Endothelial cell of hepatic sinusoid (primary cell): ENCODE measurements around the gene VHLL.

Experiments used
- in situ Hi-C: cut with HindIII; loops from 2 replicates; pipeline ENCODE4 v1.10.0; 2017; ENCODE audit warnings: low sequenced_read_pairs

The VHLL gene

DNA sequence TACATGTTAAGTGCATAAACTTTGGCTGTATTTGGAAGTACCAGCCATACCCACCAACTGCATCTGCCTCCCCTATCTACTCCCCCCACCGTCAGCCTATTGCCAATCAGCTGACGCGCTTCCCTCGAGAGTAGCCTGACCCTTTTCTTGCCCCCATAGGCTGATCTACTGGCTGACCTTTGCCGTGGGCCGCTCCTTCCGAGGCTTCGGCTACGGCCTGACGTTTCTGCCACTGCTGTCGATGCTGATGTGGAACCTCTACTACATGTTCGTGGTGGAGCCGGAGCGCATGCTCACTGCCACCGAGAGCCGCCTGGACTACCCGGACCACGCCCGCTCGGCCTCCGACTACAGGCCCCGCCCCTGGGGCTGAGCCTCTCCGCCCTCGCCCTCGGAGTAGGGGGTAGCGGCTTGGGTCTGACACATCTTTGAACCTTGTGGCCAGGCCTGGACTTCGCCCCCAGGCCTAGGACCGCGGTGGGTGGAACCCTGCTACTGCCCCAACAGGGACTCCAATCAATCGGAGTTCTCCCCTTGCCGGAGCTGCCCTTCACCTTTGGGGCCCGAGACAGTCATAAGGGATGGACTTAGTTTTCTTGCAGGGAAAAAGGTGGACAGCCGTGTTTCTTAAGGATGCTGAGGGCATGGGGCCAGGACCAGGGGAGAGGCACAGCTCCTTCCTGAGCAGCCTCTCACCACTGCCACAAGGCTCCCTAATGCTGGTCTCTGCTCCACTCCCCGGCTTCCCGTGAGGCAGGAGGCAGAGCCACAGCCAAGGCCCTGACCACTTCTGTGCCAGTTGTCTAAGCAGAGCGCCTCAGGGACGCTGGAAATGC is 7.7 kb downstream of the VHLL start:
- in situ Hi-C loops: no loop called here

DNA sequence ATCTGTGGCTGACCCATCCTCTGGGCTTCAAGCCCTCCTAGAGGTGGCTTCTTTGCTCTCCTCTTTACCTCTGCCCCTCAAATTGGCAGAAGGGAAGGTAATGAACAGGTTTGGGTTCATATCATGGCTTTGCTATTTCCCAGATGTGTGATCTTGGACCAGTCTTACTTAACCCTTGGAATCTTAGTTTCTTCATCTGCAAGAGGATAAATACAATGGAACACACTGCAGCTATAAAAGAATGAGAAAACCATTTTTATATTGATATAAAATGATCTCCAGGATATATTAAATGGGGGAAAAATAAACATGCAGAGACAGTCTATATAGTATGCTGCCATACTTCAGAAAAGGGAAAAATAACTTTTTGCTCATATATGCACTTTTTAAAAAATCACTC is 9.2 kb downstream of the VHLL start:
- in situ Hi-C loops: no loop called here

DNA sequence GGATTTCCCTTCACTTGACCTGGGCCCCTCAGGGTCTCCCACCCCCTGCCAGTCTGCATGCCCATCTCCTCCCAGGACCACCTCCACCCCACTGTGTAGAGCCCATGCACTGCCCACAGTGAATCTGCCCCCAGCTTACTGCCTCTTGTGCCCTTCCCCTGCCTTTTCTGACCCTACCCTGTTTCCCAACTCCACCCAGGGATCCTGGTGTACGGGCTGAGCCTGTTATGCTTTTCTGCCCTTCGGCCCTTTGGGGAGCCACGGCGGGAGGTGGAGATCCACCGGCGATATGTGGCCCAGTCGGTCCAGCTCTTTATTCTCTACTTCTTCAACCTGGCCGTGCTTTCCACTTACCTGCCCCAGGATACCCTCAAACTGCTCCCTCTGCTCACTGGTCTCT is 13.0 kb downstream of the VHLL start:
- in situ Hi-C loops: no loop called here

DNA sequence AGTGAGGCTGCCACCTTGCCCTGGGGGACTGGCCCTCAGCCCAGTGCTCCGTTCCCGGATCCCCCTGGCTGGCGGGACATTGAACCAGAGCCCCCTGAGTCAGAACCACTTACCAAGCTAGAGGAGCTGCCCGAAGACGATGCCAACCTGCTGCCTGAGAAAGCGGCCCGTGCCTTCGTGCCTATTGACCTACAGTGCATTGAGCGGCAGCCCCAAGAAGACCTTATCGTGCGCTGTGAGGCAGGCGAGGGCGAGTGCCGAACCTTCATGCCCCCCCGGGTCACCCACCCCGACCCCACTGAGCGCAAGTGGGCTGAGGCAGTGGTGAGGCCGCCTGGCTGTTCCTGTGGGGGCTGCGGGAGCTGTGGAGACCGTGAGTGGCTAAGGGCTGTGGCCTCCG is 13.7 kb downstream of the VHLL start:
- in situ Hi-C loops: no loop called here

DNA sequence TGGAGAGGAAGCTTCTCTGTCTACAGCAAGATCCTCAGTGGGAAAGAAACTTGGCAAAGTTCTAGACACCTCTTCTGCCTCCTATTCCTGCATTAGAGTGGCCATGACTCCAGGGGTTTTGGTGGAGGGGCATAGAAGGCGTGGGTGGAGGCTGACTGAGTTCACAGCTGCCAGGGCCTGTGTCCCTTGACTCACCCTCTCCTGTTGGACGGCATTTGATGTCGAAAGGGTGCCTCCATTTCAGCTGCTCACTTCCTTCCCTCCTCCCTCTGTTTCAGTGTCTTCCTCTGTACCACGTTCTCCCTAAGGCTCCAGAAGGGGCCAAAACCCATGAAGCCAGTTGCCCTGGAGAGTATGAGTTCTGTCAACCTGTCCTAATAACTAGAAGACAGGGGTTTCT is 14.3 kb downstream of the VHLL start:
- in situ Hi-C loops: loop anchor here (5.0 kb wide), 1 partner anchor 88 kb away; no protein-coding TSS in a partner anchor

DNA sequence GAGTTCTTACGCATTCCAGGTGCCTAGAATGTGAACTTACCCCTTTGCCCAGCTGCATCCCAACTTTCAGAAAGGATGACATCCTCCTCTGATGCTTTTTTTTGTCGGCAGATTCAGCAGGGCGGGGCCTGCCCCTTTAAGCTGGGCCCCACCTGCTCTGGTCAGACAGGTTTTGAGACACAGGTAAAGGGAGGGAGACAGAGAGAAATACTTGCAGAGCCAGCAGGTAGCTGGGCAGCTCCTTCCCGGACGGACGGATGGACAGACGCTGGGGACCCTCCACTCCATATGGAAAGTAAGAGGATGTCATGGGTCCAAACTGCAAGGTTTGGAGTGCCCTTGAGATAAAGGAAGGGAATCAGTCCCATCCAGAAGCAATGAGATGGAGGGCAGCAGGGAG is 15.0 kb downstream of the VHLL start, which contains the start of gene TMEM79:
Gene TMEM79, plus strand, starts transcription at position 214 of the 400 bp plus-strand sequence. CDS start 902 bp downstream, outside the sequence.
- in situ Hi-C loops: loop anchor here (5.0 kb wide), 1 partner anchor 88 kb away; no protein-coding TSS in a partner anchor

DNA sequence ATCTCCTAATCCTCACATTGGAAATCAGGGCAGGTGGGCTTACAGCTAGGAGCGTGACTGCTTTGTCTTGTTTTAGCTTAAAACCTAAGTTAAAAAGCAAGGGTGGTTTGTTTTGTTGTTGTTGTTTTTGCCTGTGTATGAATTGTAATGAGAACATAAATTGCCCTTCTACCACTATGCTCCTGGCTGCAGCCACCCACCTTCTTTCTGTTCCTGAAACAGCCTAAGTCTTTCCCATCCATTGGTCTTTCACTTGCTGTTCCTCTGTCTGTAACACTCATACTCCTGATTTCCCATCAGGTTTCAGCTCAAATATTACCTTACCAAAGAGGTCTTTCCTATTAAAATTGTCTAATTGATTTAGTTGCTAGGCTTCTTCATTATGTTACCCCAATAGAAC is 15.6 kb downstream of the VHLL start:
- in situ Hi-C loops: loop anchor here (5.0 kb wide), 1 partner anchor 89 kb away; no protein-coding TSS in a partner anchor

DNA sequence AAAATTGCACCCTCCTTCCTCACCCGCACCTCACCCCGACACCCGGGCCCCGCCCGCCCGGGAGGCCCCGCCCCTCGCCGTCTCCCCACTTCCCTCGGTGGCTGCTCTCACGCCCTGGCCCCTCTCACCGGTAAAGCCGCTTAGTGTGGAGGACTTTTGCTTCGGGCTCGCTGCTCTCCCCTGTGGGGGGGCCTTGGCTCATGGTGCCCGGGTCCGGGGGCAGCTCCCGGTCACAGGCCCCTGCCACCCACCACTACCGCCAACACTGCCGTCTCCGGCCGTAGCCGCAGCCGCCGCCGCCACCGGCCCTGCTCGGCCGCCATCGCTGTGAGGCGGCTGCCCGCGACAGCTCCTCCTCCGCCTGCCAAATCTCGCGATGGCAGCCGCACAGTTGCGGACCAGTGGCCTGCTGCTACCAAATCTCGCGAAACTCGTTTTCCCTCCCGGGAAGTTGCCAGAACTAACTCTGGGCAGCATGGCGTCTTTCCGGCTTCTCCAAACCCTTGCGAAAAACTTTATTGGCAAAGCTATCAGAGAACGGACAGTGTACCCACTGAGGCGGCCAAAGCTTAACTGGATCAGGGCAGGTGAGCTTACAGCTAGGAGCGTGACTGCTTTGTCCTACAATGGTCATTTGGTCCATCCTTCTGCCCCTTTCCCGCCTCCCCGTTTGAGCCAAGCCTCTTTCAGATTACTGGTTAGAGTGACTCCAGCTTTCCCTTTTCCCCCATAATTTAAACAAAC is 16.5 kb downstream of the VHLL start, which contains the start of gene SMG5:
Gene SMG5, minus strand, starts transcription at position 347 of the 744 bp plus-strand sequence. Its CDS starts 145 bp downstream, at position 202.
- in situ Hi-C loops: loop anchor here (5.0 kb wide), 1 partner anchor 90 kb away; no protein-coding TSS in a partner anchor

DNA sequence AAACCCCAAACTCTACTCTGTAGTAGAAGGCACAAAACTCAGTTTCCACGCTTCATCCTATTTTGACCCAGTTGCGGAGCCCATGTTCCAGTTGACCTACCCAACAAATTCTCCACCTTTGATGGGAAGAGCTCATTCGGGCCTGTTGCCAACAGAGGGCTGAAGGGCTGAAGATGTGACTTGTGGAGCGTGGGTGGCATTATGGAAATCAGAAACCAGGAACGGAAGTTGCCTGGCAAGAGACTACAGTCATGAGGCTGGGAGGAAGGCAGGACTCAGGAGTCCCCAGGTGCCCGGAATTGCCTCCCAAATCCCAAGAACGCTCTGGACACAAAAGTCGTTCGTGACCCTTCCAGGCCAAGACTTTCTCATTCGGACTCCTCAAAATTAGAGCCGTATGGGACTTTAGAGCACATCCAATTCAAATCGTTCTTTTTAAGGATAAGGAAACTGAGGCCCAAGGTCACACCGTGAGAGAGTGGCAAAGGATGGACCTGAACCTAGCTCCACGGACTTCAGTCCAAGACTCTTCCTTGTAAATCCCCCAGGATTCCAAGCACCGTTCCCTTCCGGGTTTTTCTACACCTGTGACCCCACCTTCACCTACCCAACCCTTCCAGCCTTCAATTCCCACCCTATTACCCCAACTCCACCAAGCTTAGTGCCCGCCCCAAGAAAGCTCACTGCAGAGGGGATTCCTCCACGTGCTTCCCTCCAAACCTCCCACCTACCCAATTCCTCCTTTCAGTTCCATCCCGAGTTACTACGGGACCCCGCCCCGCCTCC is 17.2 kb downstream of the VHLL start:
- in situ Hi-C loops: loop anchor here (5.0 kb wide), 1 partner anchor 90 kb away; no protein-coding TSS in a partner anchor

DNA sequence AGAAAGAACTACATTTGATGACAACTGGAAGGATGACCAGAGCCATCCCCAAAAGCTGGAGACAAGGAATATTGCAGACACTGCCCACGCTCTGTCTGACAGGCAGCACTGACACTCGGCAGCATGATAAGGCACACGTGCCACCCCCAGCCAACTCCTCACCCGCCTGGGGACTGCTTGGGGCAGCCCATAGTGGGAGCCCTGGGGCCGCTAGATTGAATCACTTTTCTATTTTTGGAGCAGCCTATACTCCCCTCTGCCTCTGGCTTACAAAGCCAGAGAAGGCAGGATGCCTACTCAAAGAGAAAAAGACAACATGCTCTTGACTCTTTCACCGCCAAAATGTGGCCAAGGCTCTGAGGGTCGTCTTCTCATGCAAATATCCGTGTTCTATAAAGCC is 17.8 kb downstream of the VHLL start:
- in situ Hi-C loops: loop anchor here (5.0 kb wide), 1 partner anchor 91 kb away; no protein-coding TSS in a partner anchor

DNA sequence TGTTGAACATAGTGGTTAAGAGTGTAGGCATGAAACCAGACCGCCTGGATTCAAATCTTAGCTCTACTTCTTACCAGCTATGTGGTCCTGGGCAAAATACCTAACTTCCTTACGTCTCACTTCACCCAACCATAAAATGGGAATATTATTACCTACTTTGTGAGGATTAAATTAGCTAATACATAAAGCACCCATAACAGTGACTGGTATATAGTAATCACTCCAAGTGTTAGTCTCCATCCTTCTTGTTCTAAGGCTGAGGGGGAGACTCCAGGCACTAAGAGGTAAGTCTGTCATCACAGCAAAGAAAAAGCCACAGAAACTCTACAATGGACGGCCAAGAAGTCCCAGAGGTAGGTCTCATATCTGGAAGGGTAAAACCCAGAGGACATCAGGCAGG is 19.3 kb downstream of the VHLL start:
- in situ Hi-C loops: loop anchor here (5.0 kb wide), 1 partner anchor 92 kb away; no protein-coding TSS in a partner anchor

DNA sequence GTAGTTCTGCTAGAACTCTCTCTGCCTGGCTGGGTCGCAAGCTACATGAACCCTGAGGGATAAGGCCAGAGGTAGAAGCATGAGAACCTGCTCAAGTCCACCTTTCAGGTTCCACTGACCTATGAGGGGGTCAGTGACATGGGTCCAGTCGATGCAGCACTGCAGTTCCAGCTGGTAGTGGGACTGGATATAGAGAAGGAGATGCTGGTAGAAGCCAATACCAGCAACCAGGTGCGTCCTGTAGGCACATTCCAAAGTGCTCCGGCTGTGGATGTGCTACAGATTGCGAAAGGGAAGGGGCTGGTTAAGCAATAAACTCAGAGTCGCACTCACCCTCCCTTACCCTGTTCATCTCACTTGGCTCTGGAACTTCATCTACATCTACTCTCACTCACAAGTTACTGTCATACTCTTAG is 22.1 kb downstream of the VHLL start:
- in situ Hi-C loops: no loop called here

DNA sequence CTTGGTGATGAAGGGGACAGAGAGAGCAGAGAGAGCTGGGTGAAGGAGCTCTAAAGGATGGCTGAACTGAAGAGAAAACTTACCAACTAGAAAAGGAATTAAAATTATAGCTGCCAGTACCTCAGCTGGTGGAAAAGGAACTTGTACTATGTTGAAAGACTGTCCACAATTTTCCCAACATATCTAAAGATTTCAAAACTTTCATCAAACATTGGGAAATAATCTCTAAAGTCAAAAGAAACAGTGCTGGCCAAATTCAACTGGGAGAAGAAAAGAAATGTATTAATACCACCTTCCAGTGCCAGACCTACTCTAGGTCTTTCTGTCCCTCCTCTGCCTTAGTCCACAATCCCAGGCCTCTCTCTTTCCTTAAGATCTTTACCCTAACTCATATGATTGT is 22.6 kb downstream of the VHLL start:
- in situ Hi-C loops: no loop called here

DNA sequence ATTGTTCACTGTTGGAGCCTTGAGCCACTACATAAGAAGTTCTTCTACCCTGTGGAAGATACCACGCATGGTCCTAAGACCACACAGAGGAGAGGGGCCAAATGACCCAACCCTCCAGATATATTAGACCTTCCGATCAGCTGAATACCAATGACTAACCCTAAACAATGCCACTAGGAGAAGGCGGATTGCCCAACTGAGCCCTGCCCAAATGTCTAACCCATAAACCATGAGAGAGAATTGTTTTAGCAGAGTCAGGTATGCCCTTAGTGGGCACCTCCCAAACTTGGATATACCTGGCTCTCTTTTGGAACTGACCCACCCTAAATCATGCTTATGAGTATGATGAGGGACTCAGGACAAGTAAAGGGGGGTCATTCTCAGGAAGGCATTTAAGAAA is 28.8 kb downstream of the VHLL start:
- in situ Hi-C loops: no loop called here

DNA sequence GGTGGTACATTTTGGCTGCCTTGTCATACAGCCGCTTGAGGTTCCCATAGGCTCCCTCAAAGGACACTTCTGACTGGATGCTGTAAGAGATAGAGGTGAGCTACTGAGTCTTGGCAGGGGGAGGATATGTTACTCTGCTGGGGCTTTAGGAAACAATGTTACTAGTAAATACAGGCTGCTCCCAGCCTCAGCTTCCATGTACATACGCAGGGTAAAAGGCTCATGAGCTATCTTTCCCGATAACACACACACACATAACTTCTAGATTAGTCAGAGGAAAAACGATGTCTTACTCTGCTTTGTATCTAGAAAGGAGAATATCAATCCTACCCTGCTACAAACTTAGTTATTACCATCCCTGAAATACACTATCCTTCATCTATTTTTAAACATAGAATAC is 30.8 kb downstream of the VHLL start:
- in situ Hi-C loops: no loop called here

DNA sequence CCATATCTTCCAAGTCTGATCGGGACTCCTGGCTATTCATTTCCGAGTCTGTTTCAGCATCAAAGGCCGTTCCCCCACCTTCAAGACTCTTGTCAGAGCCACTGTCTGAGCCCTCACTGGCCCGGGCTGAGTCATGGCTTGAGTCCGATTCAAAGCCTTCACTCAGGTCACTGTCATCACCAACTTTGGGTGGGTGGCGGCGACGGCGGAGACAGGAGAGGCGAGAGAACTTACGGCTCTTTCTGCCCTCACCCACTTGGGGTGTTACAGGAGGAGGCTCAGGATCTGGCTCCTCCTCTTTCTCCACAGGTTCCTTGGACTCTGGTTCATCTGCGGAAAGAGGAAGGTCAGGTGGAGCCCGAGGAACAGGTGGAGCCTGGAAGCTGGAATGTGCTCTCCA is 33.1 kb downstream of the VHLL start:
- in situ Hi-C loops: no loop called here

DNA sequence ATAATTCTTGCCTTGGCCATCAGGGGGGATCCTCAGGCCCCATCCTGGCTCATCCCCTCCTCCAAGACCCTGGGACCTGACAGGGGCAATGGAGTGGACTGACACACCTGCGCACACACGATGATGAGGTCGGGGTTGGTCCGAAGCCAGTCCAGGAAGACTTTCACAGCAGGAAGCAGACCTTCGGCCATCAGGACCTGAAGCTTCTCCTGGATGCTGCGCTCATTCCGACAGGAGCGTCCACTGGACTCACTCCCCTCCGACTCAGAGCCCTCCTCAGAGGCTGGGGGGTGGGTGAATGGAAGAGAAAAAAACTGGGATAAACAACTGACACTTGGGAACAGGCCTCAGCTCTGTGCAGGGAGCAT is 35.8 kb downstream of the VHLL start:
- in situ Hi-C loops: no loop called here

DNA sequence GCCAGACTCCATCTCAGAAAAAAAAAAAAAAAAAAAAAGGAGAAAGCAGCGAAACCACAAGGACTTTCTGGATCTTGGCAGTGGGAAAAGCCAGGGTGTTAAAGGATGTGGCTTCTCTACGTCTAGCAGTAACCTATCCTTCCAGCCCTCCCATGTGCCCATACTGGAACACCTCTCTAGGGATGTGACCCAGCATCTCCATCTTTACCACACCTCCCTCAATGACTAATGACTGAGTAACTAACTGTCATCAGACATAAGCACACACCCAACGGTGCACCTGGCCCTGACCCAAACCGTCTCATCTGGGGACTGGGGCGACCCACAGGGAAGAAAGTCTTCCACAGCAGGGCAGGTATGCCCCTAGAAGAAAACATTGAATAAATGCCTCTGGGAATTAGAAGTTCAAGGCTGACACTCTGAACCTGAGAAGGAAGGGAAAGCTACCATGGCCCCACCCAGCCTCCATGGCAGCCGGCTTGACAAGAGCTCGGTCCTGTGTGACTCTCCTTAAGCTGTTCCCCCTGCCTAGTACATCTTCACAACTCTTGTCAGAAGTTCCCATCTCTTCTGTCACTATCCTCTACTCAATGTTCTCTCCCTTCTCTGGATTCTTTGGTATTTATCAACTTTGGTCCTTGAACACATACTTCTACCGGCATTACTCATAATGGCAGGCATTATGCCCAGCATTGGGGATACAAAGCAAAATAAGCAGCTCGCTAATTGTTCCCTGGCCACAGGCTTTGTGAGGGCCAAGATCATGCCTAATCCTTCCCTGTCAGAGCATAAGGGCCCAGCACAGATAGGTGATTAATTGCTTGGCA is 36.4 kb downstream of the VHLL start:
- in situ Hi-C loops: no loop called here

DNA sequence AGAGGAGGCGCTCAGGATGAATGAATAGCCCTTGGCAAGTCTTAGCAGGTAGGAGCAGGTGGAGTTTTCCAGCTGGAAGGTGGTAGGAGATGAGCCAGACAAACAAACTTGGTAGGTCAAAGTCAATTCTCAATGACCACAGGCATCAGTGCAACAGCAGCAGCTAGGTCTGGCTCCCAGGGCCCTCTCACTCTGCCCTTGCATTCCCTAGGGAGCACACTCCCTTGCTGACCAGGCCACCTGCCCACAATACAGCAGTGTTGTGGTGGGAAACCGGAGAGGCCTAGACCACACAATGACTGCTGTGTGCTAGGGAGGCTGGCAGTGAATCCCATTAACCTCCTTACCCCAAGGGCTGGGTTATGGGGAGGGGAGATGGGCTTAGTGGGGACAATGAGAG is 38.2 kb downstream of the VHLL start:
- in situ Hi-C loops: no loop called here

DNA sequence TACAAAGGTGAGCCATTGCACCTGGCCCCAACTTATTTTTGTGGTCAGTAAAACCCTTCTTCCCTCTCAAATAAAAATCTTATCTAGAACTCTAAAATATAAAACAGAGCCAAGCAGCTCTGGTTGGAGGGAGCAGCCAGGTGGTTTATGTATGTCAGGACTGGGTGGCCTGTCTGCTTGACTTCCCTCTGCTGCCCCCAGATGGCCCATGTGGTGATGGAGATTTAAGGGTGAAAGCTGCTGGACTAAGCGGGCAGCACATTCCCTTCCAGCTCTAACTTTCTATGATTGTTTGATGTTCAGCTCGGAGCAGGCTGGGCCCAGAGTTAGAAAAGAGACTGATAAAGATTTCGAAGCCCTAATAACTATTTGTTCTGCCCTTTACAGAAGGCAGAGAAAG is 39.3 kb downstream of the VHLL start:
- in situ Hi-C loops: no loop called here
